Measurements from ENCODE around the gene OTUD5. TPM values are rescaled to one million over a fixed set of nuclear protein-coding genes. Genes with fewer than 3 reads are reported as not detected.
"Not testable (repeated sequence)": the region's sequence is repeated elsewhere in the genome, so short reads cannot be mapped to it uniquely, and the experiment has no call there.

Gene OTUD5
- total and polyA plus RNA-seq, 11 donors = 17.2 to 32.7 (median 24.6) TPM

- WGBS, 4 donors = 73 to 77% (median 75%) methylated on average over 10 of the region's 10 CpGs
Measured at GRCh38 chrX:48883729-48884128, 73.7 kb downstream of the OTUD5 start.

GRCh38 chrX:48876944-48877343 is 80.5 kb downstream of the OTUD5 start:
- H3K27me3 ChIP-seq; H3K27ac ChIP-seq; H3K9me3 ChIP-seq; ATAC-seq; H3K36me3 ChIP-seq; H3K4me3 ChIP-seq; DNase-seq; H3K4me1 ChIP-seq; intact Hi-C loops (cut with DNase I): not testable (repeated sequence)
- 40 to 81% (median 63%) methylated on average over 4 of the region's 4 CpGs for WGBS, 4 donors

More at GRCh38 chrX:48883729-48884128, 73.7 kb downstream of the OTUD5 start:
- Histone ChIP-seq H3K27ac (no peak overlapping the region), H3K9me3 (no peaks in the 10 kb centered on the region), H3K27me3 (no peaks in the 10 kb centered on the region), H3K4me1 (no peaks in the 10 kb centered on the region), H3K4me3 (no peak overlapping the region), H3K36me3 (no peaks in the 10 kb centered on the region)
- intact Hi-C loops (cut with DNase I) = no loop called here
- ATAC-seq (no peak), DNase-seq (no peak)
- TF ChIP-seq CTCF (IDR thresholded peaks at IDR 0.05) = no peak
- TF ChIP-seq POLR2A (IDR thresholded peaks at IDR 0.05) = no peak

Other genes starting within 250 kb of the OTUD5 start
- gene GLOD5, start 195.9 kb downstream of the OTUD5 start, total RNA-seq = not detected
- not detected for gene GLOD5, start 195.9 kb downstream of the OTUD5 start, polyA plus RNA-seq
- gene GATA1, start 171.0 kb downstream of the OTUD5 start, total RNA-seq = under 1 TPM in 1 of 9 donors, not detected in 8; 0.16 TPM
- not detected for gene GATA1, start 171.0 kb downstream of the OTUD5 start, polyA plus RNA-seq
- gene HDAC6, start 155.5 kb downstream of the OTUD5 start, total RNA-seq = 10 to 100 TPM; 27.7 to 48.6 (median 36.9) TPM
- 10 to 100 TPM; 30.3 to 44.4 TPM for gene HDAC6, start 155.5 kb downstream of the OTUD5 start, polyA plus RNA-seq
- gene ERAS, start 131.1 kb downstream of the OTUD5 start, total RNA-seq = not detected
- gene ERAS, start 131.1 kb downstream of the OTUD5 start, polyA plus RNA-seq = not detected
- gene PCSK1N, start 122.0 kb downstream of the OTUD5 start, total RNA-seq = 1 to 10 TPM in 2 of 9 donors, under 1 TPM in 1, not detected in 6; 0.67 to 3.9 (median 1.1) TPM
- not detected for gene PCSK1N, start 122.0 kb downstream of the OTUD5 start, polyA plus RNA-seq
- 10 to 100 TPM; 57.1 to 86.9 (median 71.0) TPM for gene TIMM17B, start 59.8 kb downstream of the OTUD5 start, total RNA-seq
- gene TIMM17B, start 59.8 kb downstream of the OTUD5 start, polyA plus RNA-seq = 10 to 100 TPM; 74.0 to 91.0 TPM
- gene PQBP1, start 59.7 kb downstream of the OTUD5 start, total RNA-seq = 10 to 100 TPM; 45.3 to 67.0 (median 52.9) TPM
- gene PQBP1, start 59.7 kb downstream of the OTUD5 start, polyA plus RNA-seq = 10 to 100 TPM; 88.0 to 99.0 TPM
- 10 to 100 TPM; 10.5 to 23.3 (median 14.4) TPM for gene SLC35A2, start 46.0 kb downstream of the OTUD5 start, total RNA-seq
- 10 to 100 TPM in 1 of 2 donors, 1 to 10 TPM in 1; 6.1 to 28.5 TPM for gene SLC35A2, start 46.0 kb downstream of the OTUD5 start, polyA plus RNA-seq
- 10 to 100 TPM in 2 of 9 donors, 1 to 10 TPM in 7; 2.3 to 13.3 (median 3.5) TPM for gene PIM2, start 38.6 kb downstream of the OTUD5 start, total RNA-seq
- gene PIM2, start 38.6 kb downstream of the OTUD5 start, polyA plus RNA-seq = 1 to 10 TPM; 2.0 to 5.4 TPM
- gene KCND1, start 14.2 kb upstream of the OTUD5 start, total RNA-seq = 1 to 10 TPM in 3 of 9 donors, under 1 TPM in 6; 0.09 to 1.5 (median 0.50) TPM
- under 1 TPM; 0.19 to 0.29 TPM for gene KCND1, start 14.2 kb upstream of the OTUD5 start, polyA plus RNA-seq
- gene GRIPAP1, start 44.7 kb upstream of the OTUD5 start, total RNA-seq = 10 to 100 TPM; 11.4 to 41.6 (median 18.9) TPM
- 10 to 100 TPM; 20.2 to 20.4 TPM for gene GRIPAP1, start 44.7 kb upstream of the OTUD5 start, polyA plus RNA-seq
- 10 to 100 TPM; 14.9 to 61.2 (median 23.6) TPM for gene TFE3, start 85.8 kb upstream of the OTUD5 start, total RNA-seq
- gene TFE3, start 85.8 kb upstream of the OTUD5 start, polyA plus RNA-seq = 10 to 100 TPM; 12.1 to 57.8 TPM
- gene CCDC120, start 101.4 kb upstream of the OTUD5 start, total RNA-seq = 1 to 10 TPM in 6 of 9 donors, under 1 TPM in 3; 0.48 to 3.3 (median 1.1) TPM
- gene CCDC120, start 101.4 kb upstream of the OTUD5 start, polyA plus RNA-seq = under 1 TPM; 0.95 to 0.97 TPM
- 10 to 100 TPM in 5 of 9 donors, 1 to 10 TPM in 4; 8.0 to 24.0 (median 10.9) TPM for gene PRAF2, start 116.4 kb upstream of the OTUD5 start, total RNA-seq
- 10 to 100 TPM; 18.7 to 20.7 TPM for gene PRAF2, start 116.4 kb upstream of the OTUD5 start, polyA plus RNA-seq
- 10 to 100 TPM; 49.2 to 98.5 (median 68.5) TPM for gene WDR45, start 122.3 kb upstream of the OTUD5 start, total RNA-seq
- gene WDR45, start 122.3 kb upstream of the OTUD5 start, polyA plus RNA-seq = 10 to 100 TPM; 65.1 to 89.9 TPM
- 10 to 100 TPM; 17.5 to 30.9 (median 19.4) TPM for gene GPKOW, start 166.1 kb upstream of the OTUD5 start, total RNA-seq
- gene GPKOW, start 166.1 kb upstream of the OTUD5 start, polyA plus RNA-seq = 10 to 100 TPM in 1 of 2 donors, 1 to 10 TPM in 1; 8.9 to 29.5 TPM
- 1 to 10 TPM; 2.6 to 7.1 (median 3.3) TPM for gene MAGIX, start 205.2 kb upstream of the OTUD5 start, total RNA-seq
- gene MAGIX, start 205.2 kb upstream of the OTUD5 start, polyA plus RNA-seq = 1 to 10 TPM; 2.9 to 6.7 TPM
- gene PLP2, start 214.3 kb upstream of the OTUD5 start, total RNA-seq = 100 to 1,000 TPM in 3 of 9 donors, 10 to 100 TPM in 6; 22.4 to 155 (median 50.4) TPM
- gene PLP2, start 214.3 kb upstream of the OTUD5 start, polyA plus RNA-seq = 100 to 1,000 TPM in 1 of 2 donors, 10 to 100 TPM in 1; 63.0 to 373 TPM
- gene PRICKLE3, start 228.8 kb upstream of the OTUD5 start, total RNA-seq = 10 to 100 TPM in 2 of 9 donors, 1 to 10 TPM in 7; 6.6 to 12.7 (median 9.3) TPM
- 10 to 100 TPM in 1 of 2 donors, 1 to 10 TPM in 1; 6.5 to 13.2 TPM for gene PRICKLE3, start 228.8 kb upstream of the OTUD5 start, polyA plus RNA-seq
- 1 to 10 TPM in 6 of 9 donors, under 1 TPM in 3; 0.49 to 2.7 (median 1.1) TPM for gene SYP, start 242.6 kb upstream of the OTUD5 start, total RNA-seq
- 1 to 10 TPM; 1.3 to 3.7 TPM for gene SYP, start 242.6 kb upstream of the OTUD5 start, polyA plus RNA-seq

All from heart left ventricle (tissue), 16 donors.